ENCODE measurements around the gene GNMT.
A peak's percentile ranks its signal among the peaks of the same experiment; 100 is the strongest.

The GNMT gene

DNA sequence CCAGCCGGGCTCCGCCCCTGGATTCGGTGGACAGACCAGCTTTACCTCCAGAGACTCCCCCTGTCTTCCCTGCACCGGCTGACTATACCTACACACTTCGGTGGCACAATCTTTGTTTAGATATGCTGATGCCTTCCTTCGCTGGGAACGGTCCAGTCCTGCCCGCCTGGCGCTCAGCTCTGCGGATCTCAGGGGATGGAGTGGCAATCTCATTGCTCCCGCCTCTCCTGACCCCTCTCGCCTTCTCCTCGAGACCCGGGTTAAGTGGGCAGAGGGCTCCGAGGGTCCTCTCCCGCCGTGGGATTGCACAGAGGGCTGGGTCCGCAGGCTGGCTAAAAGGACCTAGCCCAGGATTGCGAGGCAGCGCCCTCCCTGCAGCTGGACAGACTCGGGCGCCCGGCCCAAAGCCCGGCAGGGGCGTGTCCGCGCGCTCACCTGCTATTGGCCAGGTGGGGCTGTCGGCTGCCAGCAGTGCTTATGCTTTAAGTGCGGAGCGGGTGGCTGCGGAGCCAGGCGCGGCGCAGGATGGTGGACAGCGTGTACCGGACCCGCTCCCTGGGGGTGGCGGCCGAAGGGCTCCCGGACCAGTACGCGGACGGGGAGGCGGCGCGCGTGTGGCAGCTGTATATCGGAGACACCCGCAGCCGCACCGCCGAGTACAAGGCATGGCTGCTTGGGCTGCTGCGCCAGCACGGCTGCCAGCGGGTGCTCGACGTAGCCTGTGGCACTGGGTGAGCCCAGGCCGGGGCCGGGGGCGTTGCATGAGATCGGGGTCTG lies at the start of gene GNMT:
Gene GNMT, plus strand, starts transcription at position 512 of the 777 bp plus-strand sequence. Its CDS starts 14 bp downstream, at position 526.
- DNase-seq (ENCODE audit: low read depth in 2 of 2) = no peak

GRCh38 chr6:42911171-42912021 lies 49.2 kb upstream of the GNMT start:
- DNase-seq (ENCODE audit: low read depth in 2 of 2) = no peak

DNA sequence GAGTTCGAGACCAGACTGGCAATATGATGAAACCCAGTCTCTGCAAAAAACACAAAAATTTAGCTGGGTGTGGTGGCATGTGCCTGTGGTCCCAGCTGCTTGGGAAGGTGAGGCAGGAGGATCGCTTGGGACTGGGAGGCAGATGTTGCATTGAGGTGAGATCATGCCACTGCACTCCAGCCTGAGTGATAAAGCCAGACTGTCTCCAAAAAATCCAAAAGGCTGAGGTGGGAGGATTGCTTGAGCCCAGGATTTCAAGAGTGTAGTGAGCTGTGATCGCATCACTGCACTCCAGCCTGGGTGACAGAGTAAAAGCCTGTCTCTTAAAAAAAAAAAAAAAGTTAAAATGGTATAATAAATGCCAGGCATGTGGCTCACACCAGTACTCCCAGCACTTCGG lies 46.0 kb upstream of the GNMT start:
- DNase-seq (ENCODE audit: low read depth in 2 of 2) = no peak

- no peak for DNase-seq (ENCODE audit: low read depth in 2 of 2)
Measured at GRCh38 chr6:42915732-42916131, 44.8 kb upstream of the GNMT start, which contains the start of gene PTCRA. PTCRA (plus strand) TSS chr6:42916053; CDS start chr6:42916070, 17 bp downstream.

DNA sequence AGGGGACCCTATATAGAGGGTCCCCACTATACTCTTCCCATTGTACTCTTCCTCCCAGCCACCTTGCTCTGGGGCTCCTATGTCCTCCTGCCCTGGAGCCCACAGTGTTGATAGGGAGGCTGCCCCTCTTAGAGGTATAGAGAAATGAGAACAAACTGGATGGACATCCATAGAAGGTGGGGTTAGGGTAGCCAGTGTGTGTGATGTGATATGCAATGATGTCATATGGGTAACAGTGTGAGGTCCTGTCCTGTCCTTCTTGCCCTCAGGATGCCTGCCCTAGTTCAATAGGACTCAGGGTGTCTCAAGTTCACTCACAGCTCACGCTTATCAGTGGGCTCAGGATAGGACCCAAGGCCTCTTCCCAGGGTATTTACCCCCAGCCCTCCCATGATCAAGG lies 44.3 kb upstream of the GNMT start:
- DNase-seq (ENCODE audit: low read depth in 2 of 2) = no peak

- no peak for DNase-seq (ENCODE audit: low read depth in 2 of 2)
Measured at GRCh38 chr6:42921801-42922200, 38.8 kb upstream of the GNMT start.

GRCh38 chr6:42923666-42924065 lies 36.9 kb upstream of the GNMT start:
- DNase-seq (ENCODE audit: low read depth in 2 of 2) = no peak

DNA sequence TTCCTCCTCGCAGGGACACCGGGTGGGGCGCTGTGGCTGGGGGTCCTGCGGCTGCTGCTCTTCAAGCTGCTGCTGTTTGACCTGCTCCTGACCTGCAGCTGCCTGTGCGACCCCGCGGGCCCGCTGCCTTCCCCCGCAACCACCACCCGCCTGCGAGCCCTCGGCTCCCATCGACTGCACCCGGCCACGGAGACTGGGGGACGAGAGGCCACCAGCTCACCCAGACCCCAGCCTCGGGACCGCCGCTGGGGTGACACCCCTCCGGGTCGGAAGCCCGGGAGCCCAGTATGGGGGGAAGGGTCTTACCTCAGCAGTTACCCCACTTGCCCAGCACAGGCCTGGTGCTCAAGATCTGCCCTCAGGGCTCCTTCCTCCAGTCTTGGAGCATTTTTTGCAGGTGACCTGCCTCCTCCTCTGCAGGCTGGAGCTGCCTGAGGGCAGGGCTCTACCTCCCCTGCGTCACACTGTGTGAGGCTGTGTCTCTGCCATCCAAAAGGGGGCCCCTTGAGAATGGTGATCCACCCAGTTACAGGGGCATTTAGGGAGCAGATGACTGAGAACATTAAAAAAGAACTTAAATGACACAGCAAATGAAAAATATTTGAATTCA lies 35.2 kb upstream of the GNMT start:
- no peak for DNase-seq (ENCODE audit: low read depth in 2 of 2)

DNA sequence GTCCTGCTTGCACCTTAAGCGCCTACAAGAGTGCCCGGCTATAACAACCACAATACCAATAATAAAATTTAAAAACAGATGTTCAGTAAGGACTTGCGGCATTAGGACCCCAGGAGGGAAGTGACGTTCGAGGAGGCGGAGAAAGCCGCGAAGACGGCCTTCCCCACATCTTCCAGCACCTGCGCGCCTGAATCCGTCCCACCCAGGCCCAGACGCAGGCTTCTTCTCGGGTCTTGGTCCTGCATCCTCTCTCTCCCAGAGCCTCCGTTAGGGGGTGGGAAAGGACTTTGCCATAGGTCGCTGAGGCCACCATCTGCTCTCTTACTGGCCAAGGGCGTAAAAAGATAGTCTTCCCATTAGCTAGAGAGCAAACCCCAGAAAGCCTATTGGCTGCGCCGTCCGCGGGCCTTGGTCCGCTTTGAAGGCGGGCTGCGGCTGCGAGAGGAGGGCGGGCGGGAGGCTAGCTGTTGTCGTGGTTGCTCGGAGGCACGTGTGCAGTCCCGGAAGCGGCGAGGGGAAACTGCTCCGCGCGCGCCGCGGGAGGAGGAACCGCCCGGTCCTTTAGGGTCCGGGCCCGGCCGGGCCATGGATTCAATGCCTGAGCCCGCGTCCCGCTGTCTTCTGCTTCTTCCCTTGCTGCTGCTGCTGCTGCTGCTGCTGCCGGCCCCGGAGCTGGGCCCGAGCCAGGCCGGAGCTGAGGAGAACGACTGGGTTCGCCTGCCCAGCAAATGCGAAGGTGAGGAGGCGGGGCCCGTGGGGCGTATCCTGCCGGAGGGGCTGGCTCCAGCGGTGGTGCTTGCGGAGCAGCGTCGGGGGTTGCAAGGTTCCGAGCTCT lies 31.4 kb upstream of the GNMT start, which contains the start of gene CNPY3:
Gene CNPY3, plus strand, starts transcription at position 495 of the 835 bp plus-strand sequence. Its CDS starts 91 bp downstream, at position 586.
- peak; percentile 91 to 93 for DNase-seq (ENCODE audit: low read depth in 2 of 2)

- peak in 1 of 2 donors; percentile 33 for DNase-seq (ENCODE audit: low read depth in 2 of 2)
Measured at GRCh38 chr6:42929821-42930360, 30.7 kb upstream of the GNMT start.

GRCh38 chr6:42932412-42932811 lies 28.1 kb upstream of the GNMT start:
- DNase-seq (ENCODE audit: low read depth in 2 of 2) = no peak

DNA sequence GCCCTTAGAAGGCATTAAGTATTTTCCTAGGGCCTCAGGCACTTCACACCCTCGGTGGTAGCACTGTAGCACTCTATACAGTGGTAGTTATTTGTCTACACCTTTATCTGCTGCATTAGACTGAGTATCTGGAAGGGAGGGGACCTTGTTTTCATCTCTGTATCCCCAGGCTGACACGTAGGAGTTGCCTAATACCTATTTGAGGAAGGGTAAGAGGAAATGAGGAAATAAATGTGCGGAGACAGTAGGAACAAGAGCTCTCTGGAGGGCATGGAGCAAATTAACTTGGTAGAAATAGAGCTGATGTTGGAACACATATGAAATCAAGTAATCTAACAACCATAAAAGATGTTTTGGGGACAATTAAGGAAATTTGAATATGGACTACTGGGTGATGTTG lies 27.3 kb upstream of the GNMT start:
- no peak for DNase-seq (ENCODE audit: low read depth in 2 of 2)

DNA sequence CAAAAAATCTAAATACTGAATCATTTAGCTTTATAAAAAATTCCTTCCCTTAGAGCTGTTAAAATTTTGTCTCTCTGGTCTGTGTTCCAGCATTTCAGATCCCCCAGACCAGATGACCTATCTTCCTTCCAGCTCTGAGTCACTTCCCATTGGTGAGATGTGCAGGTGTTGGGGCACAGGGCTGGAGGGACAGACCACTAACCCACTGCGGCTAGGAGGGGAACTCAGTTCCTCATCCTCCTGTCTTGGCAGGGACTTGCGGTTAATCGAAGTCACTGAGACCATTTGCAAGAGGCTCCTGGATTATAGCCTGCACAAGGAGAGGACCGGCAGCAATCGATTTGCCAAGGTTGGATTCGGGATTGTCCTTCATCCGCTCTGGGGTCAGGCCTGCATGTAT lies 25.2 kb upstream of the GNMT start:
- DNase-seq (ENCODE audit: low read depth in 2 of 2) = no peak

DNA sequence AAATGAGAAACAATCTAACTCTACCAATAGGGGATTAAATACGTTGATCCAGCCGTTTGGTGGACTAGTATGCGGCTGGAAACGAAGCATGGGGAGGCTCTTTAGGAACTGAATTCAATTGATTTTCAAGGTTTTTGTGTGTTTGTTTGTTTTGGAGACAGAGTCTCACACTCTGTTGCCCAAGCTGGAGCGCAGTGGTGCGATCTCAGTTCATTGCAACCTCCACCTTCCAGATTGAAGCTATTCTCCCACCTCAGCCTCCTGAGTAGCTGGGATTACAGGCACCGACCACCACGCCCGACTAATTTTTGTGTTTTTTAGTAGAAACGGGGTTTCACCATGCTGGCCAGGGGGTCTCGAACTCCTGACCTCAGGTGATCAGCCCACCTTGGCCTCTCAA lies 24.2 kb upstream of the GNMT start:
- DNase-seq (ENCODE audit: low read depth in 2 of 2) = no peak

- DNase-seq (ENCODE audit: low read depth in 2 of 2) = no peak
Measured at GRCh38 chr6:42937548-42938427, 22.8 kb upstream of the GNMT start.

- DNase-seq (ENCODE audit: low read depth in 2 of 2) = no peak
Measured at GRCh38 chr6:42938428-42938796, 22.1 kb upstream of the GNMT start.

GRCh38 chr6:42938987-42939809 lies 21.4 kb upstream of the GNMT start:
- DNase-seq (ENCODE audit: low read depth in 2 of 2) = no peak

DNA sequence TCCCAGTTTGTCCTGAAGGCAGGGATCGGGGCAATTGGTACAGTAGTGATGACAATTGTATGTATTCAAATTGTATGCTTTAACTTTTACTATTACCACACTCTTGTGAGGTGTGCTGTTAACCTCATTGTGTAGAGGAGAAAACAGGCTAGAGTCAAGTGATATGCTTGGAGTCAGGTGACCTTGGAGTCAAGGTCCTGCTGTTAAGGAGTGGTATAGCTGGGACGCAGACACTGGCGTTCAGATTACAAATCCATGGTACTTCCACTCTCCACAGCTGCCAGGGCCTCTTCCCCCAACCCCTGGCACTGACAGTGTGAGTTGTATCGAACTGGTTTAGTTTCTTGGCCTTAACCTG lies 20.8 kb upstream of the GNMT start:
- no peak for DNase-seq (ENCODE audit: low read depth in 2 of 2)

- no peak for DNase-seq (ENCODE audit: low read depth in 2 of 2)
Measured at GRCh38 chr6:42940493-42941045, 20.0 kb upstream of the GNMT start.

Data from stimulated activated CD4-positive, alpha-beta T cell treated with anti-CD3 and anti-CD28 coated beads, Interleukin-15, amount 100 ng/mL, for 48 hours (primary cell).